Measurements from ENCODE around the gene VPS13D. TPM values are rescaled to one million over a fixed set of nuclear protein-coding genes. Genes with fewer than 3 reads are reported as not detected.

Gene VPS13D
- total RNA-seq, 2 donors from 2014 or later = 54.3 to 56.0 TPM

DNA sequence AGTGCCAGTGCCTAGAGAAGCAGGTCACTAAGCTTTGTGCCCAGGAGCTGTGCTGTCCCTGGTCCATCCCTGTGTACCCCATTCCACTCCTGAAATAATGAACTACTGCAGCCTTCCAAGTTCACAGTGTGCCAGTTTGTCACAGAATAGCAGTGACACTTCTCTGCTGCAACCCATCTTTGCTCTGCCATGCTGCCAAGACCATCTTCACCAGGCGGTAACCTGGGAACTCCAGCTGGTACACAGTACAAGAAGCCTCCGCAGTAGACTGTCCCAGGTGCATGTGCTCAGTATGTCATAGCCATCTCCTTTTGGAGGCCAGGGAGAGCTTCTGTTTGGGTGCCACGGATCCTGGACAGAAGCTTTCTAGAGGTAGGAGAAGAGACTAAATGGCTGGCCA, 250.2 kb downstream of the VPS13D start:
- Histone ChIP-seq H3K27ac (peak overlapping the region; percentile 87), H3K4me1 (peaks cover 52% of the 10 kb centered on the region), H3K4me3 (no peak overlapping the region), H3K27me3 (no peaks in the 10 kb centered on the region), H3K9ac (ENCODE audit: low read depth in 2 of 2, low read length in 2 of 2) (peak overlapping the region in 1 of 2 donors; percentile 3), H3K36me3 (no peaks in the 10 kb centered on the region), H3K9me3 (no peaks in the 10 kb centered on the region)
- TF ChIP-seq, protein P1, sequence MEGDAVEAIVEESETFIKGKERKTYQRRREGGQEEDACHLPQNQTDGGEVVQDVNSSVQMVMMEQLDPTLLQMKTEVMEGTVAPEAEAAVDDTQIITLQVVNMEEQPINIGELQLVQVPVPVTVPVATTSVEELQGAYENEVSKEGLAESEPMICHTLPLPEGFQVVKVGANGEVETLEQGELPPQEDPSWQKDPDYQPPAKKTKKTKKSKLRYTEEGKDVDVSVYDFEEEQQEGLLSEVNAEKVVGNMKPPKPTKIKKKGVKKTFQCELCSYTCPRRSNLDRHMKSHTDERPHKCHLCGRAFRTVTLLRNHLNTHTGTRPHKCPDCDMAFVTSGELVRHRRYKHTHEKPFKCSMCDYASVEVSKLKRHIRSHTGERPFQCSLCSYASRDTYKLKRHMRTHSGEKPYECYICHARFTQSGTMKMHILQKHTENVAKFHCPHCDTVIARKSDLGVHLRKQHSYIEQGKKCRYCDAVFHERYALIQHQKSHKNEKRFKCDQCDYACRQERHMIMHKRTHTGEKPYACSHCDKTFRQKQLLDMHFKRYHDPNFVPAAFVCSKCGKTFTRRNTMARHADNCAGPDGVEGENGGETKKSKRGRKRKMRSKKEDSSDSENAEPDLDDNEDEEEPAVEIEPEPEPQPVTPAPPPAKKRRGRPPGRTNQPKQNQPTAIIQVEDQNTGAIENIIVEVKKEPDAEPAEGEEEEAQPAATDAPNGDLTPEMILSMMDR (IDR thresholded peaks at IDR 0.05) = no peak
- DNase-seq = no peak
- intact Hi-C loops (cut with DNase I) = no loop called here

DNA sequence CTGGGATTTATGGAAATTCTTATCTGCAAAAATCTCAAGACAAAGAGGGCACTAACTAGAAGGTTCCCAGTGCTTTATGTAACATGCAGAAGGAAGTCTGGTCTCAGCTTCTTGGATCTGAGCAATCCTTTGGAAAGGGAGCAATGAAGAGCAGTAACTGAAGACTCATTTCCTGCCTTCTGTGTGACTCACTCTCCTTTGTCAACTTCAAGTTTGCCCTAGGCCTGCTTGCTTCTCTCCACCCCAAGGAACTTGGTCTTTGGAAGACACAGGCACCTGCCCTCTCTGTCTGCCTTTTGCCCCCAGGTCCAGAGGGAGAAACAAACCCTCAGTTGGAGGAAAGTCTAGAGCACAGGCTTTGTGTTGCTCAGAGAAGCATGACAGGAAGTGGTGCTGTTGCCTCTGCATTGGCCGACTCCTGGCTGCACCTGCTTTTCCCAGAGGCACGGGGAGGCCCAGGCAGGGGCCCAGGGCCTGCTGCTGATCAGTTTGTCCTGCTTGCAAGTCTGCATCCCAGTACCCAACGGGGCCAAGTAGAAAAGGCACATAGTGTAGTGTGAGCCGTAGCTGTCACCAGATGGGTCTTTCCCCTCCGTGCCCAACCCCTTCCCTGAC, 251.0 kb downstream of the VPS13D start:
- no peak overlapping the region for H3K4me3 ChIP-seq
- TF ChIP-seq, protein P1 (IDR thresholded peaks at IDR 0.05) = no peak
- no peaks in the 10 kb centered on the region for H3K36me3 ChIP-seq
- no peaks in the 10 kb centered on the region for H3K27me3 ChIP-seq
- peak overlapping the region; percentile 87 for H3K27ac ChIP-seq
- peaks cover 47% of the 10 kb centered on the region for H3K4me1 ChIP-seq
- H3K9ac ChIP-seq (ENCODE audit: low read depth in 2 of 2, low read length in 2 of 2) = peak overlapping the region in 1 of 2 donors; percentile 3
- DNase-seq = peak; percentile 84
- intact Hi-C loops (cut with DNase I) = no loop called here
- H3K9me3 ChIP-seq = no peaks in the 10 kb centered on the region

DNA sequence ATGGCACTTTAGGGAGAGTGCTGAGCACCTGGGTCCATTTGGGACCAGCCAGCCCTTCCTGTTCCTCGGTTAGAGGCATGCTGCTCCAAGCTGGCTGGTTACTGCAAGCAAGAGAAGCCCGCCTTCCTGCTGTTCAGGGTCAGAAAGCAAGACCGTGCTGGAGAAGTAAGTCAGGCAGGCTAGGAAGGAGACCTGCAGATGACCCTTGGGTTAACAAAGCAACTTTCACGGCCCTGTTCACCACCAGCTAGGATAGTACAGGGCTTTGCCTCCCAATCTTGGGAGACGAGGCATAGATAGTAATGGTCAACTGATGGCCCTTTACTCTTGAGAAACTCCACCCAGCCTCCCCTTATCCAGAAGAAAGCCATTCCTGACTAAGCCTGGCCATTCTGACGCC, 252.1 kb downstream of the VPS13D start:
- H3K9me3 ChIP-seq = no peaks in the 10 kb centered on the region
- no peak for DNase-seq
- intact Hi-C loops (cut with DNase I) = no loop called here
- TF ChIP-seq, protein P1 (IDR thresholded peaks at IDR 0.05) = no peak
- H3K36me3 ChIP-seq = no peaks in the 10 kb centered on the region
- peaks cover 39% of the 10 kb centered on the region for H3K4me1 ChIP-seq
- H3K27ac ChIP-seq = no peak overlapping the region
- no peak overlapping the region for H3K9ac ChIP-seq (ENCODE audit: low read depth in 2 of 2, low read length in 2 of 2)
- H3K4me3 ChIP-seq = no peak overlapping the region
- H3K27me3 ChIP-seq = no peaks in the 10 kb centered on the region

DNA sequence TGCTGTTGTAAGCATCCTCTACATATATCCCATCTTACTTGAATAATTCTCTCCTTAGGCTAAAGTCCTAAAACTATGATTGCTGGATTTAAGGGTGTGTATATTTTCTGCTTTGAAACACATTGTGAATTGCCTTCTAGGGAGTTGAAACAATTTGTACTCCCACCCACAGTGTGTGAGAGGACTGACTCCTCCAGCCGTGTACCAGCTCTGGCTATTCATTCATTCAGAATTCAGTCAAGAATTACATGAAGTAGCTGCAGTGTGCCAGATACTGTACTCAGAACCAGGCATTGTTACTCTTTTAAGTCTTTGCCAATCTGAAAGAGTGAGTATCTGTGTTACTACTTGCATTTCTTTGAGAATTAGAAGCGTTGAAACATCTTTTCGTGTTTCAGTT, 253.2 kb downstream of the VPS13D start:
- H3K9ac ChIP-seq (ENCODE audit: low read depth in 2 of 2, low read length in 2 of 2) = no peak overlapping the region
- H3K9me3 ChIP-seq = no peaks in the 10 kb centered on the region
- H3K36me3 ChIP-seq = no peaks in the 10 kb centered on the region
- intact Hi-C loops (cut with DNase I) = no loop called here
- H3K4me3 ChIP-seq = no peak overlapping the region
- TF ChIP-seq, protein P1 (IDR thresholded peaks at IDR 0.05) = no peak
- H3K27ac ChIP-seq = no peak overlapping the region
- peaks cover 28% of the 10 kb centered on the region for H3K4me1 ChIP-seq
- H3K27me3 ChIP-seq = no peaks in the 10 kb centered on the region
- no peak for DNase-seq

DNA sequence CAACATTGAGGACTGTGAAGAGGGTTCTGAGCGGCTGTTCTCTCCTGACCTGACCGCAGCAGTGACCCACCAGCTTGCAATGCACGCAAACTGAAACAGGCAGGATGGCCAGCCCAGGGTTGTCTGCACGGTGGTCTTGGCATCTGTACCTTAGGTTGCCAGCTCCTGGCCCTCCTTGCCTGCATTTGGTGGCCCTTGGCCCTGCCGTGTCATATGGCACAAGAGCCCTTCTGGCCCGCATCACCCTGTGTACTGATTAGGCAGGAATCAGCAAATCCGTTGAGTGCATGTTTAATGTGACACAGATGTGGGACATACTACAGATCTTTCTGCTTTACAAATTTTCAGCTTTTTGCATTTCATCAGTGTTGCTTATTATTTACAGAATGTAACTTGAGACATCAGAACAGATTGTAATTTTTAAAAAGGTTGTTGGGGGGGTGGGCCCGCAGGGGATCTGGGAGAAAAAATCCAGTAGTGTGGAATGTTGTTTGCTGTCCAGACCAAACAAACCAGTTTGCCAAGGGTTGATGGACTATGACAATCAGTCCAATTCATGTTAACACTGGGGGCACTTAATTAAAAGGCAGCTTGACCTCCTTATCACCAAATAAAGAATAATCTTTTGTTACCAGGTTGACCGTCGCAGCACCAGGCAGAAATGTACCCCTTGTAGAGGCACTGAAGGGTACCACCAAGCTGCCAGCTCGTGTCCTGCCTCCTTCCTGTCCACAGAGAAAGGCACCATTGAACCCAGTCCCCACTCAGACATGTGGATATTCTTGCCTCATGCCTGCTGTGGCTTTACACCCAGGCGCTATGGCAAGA, 255.6 kb downstream of the VPS13D start:
- intact Hi-C loops (cut with DNase I) = no loop called here
- no peak for DNase-seq
- no peaks in the 10 kb centered on the region for H3K27me3 ChIP-seq
- no peak overlapping the region for H3K9ac ChIP-seq (ENCODE audit: low read depth in 2 of 2, low read length in 2 of 2)
- H3K4me3 ChIP-seq = no peak overlapping the region
- H3K27ac ChIP-seq = no peak overlapping the region
- H3K36me3 ChIP-seq = no peaks in the 10 kb centered on the region
- no peaks in the 10 kb centered on the region for H3K9me3 ChIP-seq
- TF ChIP-seq, protein P1 (IDR thresholded peaks at IDR 0.05) = no peak
- H3K4me1 ChIP-seq = peaks cover 9% of the 10 kb centered on the region

Measured in colonic mucosa (tissue), 4 donors.